Fibroblast of pulmonary artery (primary cell): ENCODE results near the gene KNCN.
A peak's percentile ranks its signal among the peaks of the same experiment; 100 is the strongest.

Experiments used
- DNase-seq: peaks from one replicate; pipeline ENCODE4 v3.0.0-alpha.2; 2010; ENCODE audit warnings: low read depth
- H3K4me3 ChIP-seq: replicated peaks from 2 replicates; pipeline ENCODE4 v1.5.1; 2011; ENCODE audit warnings: low read depth, mild to moderate bottlenecking, control low read depth, low read length, moderate library complexity
- CTCF ChIP-seq: IDR thresholded peaks from 2 replicates; pipeline ENCODE4 v1.5.1; 2011; ENCODE audit warnings: mild to moderate bottlenecking, control low read depth, low read length, inconsistent platforms; ENCODE audit errors: missing control alignments

Gene KNCN

DNA sequence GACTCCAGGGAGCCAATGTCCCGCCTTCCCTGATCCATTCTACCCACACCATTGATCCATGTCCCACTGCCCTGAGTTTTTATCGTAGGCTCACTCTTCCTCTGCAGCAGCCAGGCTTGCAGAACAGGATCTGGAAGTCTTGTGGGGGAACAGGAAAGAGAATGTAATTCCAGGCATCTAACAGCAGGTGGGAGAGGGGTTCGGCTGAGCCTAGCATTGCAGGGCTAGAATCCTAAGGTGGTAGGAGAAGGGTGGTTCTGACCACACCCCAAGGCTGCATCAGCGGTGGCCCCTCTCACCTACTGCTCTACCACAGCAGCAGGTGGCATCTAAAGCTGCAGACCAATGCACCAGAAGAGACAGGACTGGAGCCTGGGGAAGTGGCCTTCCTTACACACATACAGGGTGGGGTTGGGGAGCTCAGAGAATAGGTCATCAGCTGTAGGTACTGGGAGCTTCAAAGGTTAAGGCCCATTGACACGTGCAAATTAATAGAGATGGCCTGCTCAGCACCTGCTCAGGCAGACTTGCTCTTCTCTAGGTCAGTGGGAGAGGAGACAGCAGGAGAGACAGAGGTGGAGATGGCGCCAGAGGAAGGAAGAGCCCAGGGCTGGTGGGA lies 20.5 kb downstream of the KNCN start:
- DNase-seq: no peak
- peak; percentile 16 for TF ChIP-seq CTCF
- no peak overlapping the region for H3K4me3 ChIP-seq

DNA sequence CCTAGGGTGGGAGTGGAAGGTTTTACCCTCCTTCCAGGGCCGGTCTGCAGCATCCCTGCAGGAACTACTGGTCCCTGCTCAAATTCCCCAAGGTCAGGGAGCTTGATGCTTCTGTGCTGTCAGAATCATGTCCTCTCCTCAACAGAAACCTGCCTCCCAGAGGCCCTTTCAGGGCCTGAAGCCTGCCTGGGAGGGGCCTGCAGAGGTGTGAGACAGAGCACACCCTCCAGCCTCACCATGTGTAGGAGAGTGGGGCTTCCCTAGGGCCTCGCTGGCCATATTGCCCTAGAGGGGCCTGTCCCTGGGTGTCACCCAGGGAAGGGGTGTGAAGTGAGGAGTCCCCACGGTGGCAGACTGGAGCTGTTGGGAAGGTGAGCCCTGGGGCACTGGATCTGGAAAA lies 21.1 kb downstream of the KNCN start:
- no peak for TF ChIP-seq CTCF
- no peak overlapping the region for H3K4me3 ChIP-seq
- DNase-seq: no peak

GRCh38 chr1:46529031-46529630 lies 22.3 kb downstream of the KNCN start:
- no peak for TF ChIP-seq CTCF
- no peak overlapping the region for H3K4me3 ChIP-seq
- DNase-seq: no peak

DNA sequence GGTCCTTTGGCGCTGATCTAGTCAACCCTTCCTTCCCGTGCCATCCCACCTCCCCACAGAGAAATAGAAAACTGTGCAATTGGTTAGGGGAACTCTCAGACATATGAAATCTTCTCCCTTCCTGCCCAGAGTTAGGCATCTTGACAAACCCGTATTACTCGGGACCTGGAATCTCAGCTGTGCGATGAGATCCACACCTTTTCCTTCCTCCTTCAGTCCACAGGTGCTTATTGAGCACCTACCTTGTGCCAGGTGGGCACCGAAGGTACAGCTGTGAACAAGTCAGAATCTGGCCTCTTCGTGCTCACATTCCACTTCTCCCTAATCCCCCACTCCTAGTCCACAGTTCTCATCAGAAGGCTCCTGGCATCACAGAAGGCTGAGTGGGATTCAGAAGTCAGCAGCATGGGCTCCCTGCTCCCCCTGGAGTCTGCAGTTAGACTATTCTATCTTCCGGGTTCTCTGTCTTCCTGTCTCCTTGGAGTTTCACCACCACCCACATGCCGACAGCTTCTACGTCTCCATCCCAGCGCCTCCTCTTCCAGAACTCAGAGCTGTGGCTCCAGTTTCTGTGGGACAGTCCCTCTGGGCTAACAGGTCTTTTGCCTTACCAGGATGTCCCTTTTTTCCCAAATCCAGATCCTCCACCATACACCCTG lies 23.0 kb downstream of the KNCN start:
- no peak overlapping the region for H3K4me3 ChIP-seq
- peak; percentile 18 for TF ChIP-seq CTCF
- no peak for DNase-seq

DNA sequence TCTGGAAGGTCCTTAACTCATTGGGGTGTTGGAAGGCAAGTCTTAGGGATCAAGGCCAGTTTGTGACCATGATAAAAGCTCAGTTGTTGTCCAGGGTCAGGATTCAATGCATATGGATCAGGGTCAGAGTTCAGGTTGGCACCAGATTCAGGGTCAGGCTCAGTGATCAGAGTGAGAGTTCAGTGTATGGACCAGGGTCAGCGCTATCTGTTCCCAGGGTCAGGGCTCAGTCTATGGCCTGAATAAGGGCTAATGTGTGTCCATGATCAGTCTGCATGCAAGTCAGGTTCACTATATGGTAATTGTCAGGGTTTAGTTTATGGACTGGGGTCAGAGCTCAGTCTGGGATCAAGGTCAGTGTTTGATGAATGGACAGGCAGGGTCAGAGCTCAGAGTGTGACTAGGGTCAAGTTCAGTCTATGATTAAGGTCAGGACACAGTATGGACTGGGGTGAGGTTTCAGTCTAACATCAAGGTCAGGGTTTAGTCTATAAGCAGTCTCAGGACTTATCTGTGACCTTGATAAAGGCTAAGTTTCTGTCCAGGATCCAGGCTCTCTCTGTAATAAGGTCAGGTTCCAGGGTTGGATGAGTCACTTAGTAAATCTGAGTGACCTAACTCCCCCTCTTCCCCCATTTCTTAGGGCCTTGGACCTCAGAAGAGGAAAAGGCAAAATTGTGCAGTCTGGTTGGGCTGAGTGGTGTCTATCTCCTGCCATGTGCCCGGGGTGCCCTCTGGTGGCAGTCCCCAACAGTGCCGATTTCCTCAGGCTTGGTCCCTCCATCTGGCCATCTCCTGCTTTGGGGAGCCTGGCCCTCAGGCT lies 23.8 kb downstream of the KNCN start:
- peak; percentile 99 for TF ChIP-seq CTCF
- no peak overlapping the region for H3K4me3 ChIP-seq
- peak; percentile 77 for DNase-seq

DNA sequence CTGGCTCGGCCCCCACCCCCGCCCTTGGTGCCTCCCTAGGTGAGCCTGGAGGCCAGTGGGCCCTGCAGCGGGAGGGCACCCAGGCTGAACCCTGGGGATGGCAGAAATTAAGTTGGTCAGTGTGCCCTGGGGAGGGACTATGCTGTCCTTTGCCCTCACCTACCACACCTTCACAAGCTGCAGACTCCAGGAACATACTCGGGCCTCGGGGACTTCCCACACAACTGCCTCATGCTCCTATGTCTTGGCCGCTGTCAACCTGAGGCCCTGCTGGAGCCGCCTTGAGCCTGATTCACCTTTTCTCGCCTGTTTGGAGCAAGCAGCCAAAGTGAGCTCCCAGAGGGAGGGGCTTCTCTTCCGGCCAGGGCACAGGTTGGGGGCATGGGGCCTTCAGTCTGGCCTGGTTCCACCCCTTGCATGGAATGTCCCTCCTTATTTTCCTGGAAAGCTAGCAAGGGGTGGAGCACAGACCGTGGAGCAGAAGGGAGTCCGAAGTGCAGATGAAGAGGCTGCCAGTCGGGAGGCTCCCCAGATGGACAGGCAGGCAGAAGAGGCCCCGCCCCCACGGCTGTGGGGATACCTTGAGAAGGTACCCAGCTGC lies 24.7 kb downstream of the KNCN start:
- H3K4me3 ChIP-seq: no peak overlapping the region
- no peak for DNase-seq
- no peak for TF ChIP-seq CTCF
